ENCODE results near the gene SMYD3.
"Not testable (repeated sequence)": the region's sequence is repeated elsewhere in the genome, so short reads cannot be mapped to it uniquely, and the experiment has no call there.

Gene SMYD3

GRCh38 chr1:246355411-246356230, 151.5 kb downstream of the SMYD3 start:
- H3K4me3 ChIP-seq (ENCODE audit: low read length): no peak overlapping the region
- no peak for TF ChIP-seq ZNF274 (IDR thresholded peaks at IDR 0.05; ENCODE audit: low read depth, low read length)

GRCh38 chr1:246351721-246352120, 155.4 kb downstream of the SMYD3 start:
- H3K4me3 ChIP-seq (ENCODE audit: low read length): no peak overlapping the region
- no peak for TF ChIP-seq ZNF274 (IDR thresholded peaks at IDR 0.05; ENCODE audit: low read depth, low read length)

DNA sequence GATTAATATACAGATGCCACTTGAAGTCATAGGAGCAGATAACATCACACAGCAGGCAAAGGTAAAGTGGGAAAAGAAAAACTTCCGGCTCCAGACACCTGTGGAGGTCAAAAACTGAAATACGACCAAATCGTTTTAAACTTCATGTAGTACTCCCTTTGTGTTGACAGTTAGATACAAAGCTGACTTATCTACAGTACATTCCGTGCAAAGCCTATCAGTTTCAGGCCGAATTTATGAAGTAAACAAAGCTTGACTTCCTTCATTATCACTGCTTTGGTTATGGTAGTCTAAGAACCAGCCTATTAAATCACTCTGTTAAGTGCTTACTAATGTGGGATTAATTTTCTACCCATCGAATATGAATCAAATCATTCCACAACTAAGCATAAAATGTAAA, 156.3 kb downstream of the SMYD3 start:
- H3K4me3 ChIP-seq (ENCODE audit: low read length): no peak overlapping the region
- no peak for TF ChIP-seq ZNF274 (IDR thresholded peaks at IDR 0.05; ENCODE audit: low read depth, low read length)

DNA sequence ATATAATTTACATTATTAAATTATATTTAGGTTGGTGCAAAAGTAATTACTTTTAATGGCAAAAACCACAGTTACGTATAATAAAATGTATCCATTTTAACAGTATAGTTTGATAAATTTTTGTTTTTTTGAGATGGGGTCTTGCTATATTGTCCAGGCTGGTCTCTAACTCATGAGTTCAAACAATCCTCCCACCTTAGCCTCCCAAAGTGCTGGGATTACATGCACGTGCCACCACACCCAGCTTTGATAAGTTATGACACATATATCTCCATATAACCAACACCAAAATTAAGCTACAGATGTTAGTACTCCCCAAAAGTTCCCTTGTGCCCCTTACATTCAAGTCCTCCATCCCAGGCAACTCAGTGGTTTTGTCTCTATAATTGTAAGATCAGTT, 163.1 kb downstream of the SMYD3 start:
- no peak overlapping the region for H3K4me3 ChIP-seq (ENCODE audit: low read length)
- no peak for TF ChIP-seq ZNF274 (IDR thresholded peaks at IDR 0.05; ENCODE audit: low read depth, low read length)

- no peak for TF ChIP-seq ZNF274 (IDR thresholded peaks at IDR 0.05; ENCODE audit: low read depth, low read length)
- no peak overlapping the region for H3K4me3 ChIP-seq (ENCODE audit: low read length)
Measured at GRCh38 chr1:246343251-246343650, 163.8 kb downstream of the SMYD3 start.

GRCh38 chr1:246338546-246338945, 168.5 kb downstream of the SMYD3 start:
- TF ChIP-seq ZNF274 (IDR thresholded peaks at IDR 0.05; ENCODE audit: low read depth, low read length): no peak
- H3K4me3 ChIP-seq (ENCODE audit: low read length): no peak overlapping the region

- TF ChIP-seq ZNF274 (IDR thresholded peaks at IDR 0.05; ENCODE audit: low read depth, low read length): no peak
- H3K4me3 ChIP-seq (ENCODE audit: low read length): no peak overlapping the region
Measured at GRCh38 chr1:246338098-246338497, 169.0 kb downstream of the SMYD3 start.

- no peak for TF ChIP-seq ZNF274 (IDR thresholded peaks at IDR 0.05; ENCODE audit: low read depth, low read length)
- no peak overlapping the region for H3K4me3 ChIP-seq (ENCODE audit: low read length)
Measured at GRCh38 chr1:246335151-246335550, 171.9 kb downstream of the SMYD3 start.

GRCh38 chr1:246333855-246334254, 173.2 kb downstream of the SMYD3 start:
- TF ChIP-seq ZNF274 (IDR thresholded peaks at IDR 0.05; ENCODE audit: low read depth, low read length): no peak
- H3K4me3 ChIP-seq (ENCODE audit: low read length): no peak overlapping the region

- TF ChIP-seq ZNF274 (IDR thresholded peaks at IDR 0.05; ENCODE audit: low read depth, low read length): no peak
- no peak overlapping the region for H3K4me3 ChIP-seq (ENCODE audit: low read length)
Measured at GRCh38 chr1:246332078-246332477, 175.0 kb downstream of the SMYD3 start.

DNA sequence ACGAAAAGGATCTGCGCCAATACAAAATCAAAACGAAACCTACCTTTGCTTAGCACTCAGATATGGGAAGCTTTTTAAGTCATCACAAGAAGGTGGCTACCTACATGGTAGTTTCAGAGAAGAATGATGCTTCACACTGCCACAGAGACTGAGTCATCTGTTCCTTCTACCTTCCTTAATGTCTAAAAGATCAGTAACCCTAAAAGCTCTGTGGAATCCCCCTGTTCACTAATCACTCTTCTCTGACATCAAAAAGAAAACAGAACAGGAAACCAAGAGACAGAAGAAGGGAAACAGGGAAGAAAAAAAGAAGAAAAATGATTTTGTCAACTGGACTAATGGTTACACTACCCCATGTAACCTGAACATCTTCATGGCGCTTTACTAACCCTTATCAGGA, 177.2 kb downstream of the SMYD3 start:
- no peak for TF ChIP-seq ZNF274 (IDR thresholded peaks at IDR 0.05; ENCODE audit: low read depth, low read length)
- H3K4me3 ChIP-seq (ENCODE audit: low read length): no peak overlapping the region

DNA sequence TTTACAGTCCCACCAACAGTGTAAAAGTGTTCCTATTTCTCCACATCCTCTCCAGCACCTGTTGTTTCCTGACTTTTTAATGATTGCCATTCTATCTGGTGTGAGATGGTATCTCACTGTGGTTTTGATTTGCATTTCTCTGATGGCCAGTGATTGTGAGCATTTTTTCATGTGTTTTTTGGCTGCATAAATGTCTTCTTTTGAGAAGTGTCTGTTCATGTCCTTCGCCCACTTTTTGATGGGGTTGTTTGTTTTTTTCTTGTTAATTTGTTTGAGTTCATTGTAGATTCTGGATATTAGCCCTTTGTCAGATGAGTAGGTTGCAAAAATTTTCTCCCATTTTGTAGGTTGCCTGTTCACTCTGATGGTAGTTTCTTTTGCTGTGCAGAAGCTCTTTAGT, 177.8 kb downstream of the SMYD3 start:
- not testable (repeated sequence) for H3K4me3 ChIP-seq (ENCODE audit: low read length)

- H3K4me3 ChIP-seq (ENCODE audit: low read length): no peak overlapping the region
Measured at GRCh38 chr1:246324711-246325110, 182.4 kb downstream of the SMYD3 start.

DNA sequence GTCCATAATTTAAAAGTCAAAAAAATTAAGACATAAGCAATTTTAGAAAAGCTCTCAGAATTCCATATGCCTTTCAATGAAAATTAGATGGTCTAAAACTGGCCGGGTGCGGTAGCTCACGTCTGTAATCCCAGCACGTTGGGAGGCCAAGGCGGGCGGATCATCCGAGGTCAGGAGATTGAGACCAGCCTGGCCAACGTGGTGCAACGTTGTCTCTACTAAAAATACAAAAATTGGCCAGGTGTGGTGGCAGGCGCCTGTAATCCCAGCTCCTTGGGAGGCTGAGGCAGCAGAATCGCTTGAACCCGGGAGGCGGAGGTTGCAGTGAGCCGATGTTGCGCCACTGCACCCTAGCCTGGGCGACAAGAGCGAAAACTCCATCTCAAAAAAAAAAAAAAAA, 183.0 kb downstream of the SMYD3 start:
- H3K4me3 ChIP-seq (ENCODE audit: low read length): not testable (repeated sequence)

More at GRCh38 chr1:246324711-246325110, 182.4 kb downstream of the SMYD3 start:
- no peak for TF ChIP-seq ZNF274 (IDR thresholded peaks at IDR 0.05; ENCODE audit: low read depth, low read length)

DNA sequence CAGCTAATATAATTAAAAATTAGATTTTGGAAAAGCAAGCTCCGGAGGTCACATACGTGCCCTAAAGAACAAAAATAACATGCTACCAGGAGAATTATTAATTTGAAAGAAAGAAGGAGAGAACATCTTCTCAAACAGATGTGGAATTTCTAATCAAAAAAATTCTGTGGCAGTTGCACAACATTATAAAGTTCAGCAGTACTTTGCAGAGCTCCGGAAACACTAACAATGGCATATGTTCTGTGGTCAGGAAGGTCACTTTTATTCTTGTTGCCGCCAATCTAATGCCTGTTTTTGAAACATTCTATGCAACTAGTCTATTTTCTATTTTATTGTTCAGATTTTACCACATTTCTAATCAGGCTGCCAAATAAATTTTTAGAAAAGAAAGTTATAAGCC, 186.8 kb downstream of the SMYD3 start:
- H3K4me3 ChIP-seq (ENCODE audit: low read length): no peak overlapping the region
- TF ChIP-seq ZNF274 (IDR thresholded peaks at IDR 0.05; ENCODE audit: low read depth, low read length): no peak
